NCI-H446 (cell line): ENCODE data around the gene CYB5B.

ENCODE experiments used
- DNase-seq, 2 experiments: peaks; one replicate each; lab custom pipeline; 2025; lab: John Stamatoyannopoulos, UW

The CYB5B gene

DNA sequence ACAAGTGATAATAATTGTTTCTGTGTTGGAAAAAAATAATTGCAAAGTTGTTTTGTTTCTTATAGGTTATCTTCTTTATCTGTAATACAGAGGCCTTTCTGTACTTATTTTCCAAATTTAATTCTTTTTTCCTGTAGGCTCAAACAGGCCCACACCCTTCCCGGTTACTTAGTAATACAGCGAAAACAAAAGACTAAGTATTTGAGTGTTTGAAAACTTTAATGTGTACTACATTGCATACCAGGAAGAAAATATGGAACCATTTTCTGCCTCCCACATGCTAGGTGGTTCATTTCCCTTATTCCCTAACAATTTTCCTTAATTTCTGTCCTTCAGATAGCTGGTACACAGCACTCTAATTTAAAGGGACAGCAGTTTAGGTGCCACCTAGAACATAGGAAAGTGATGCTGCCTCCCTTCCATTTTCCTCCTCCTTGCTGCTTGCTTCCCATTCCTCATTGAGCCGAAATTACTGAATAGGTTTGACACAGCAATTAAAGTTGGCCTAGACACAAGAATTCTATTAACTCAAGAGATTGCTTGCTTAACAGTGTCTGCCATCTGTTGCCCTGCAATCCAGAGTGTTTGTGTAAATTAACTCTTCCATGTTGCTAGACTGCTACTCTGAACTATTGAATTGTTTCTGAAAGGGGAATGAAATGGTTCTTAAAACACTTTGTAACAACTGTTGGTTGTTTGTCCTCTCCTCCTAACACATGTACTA lies 24.2 kb downstream of the CYB5B start:
- DNase-seq: peak; percentile 34 to 70

- DNase-seq: no peak
Measured at GRCh38 chr16:69451166-69451565, 26.7 kb downstream of the CYB5B start.

DNA sequence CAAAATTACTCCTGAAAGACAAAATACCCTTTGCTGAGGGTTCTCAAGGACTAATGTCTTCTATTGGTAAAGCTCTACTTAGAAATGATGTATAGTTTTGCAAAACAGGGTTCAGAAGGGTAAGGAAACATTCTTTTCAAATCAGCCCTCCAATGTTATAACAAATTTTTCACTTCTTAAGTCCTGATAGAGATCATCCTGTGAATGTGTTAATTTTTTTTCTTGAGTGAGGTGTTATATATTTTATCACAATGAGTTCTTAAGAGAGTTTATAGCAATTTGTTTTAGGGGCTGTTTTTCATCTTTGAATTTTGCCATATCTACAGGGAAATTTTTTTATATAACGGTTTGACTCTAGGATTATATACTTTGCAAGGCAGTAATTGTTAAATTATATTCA lies 29.5 kb downstream of the CYB5B start:
- no peak for DNase-seq

DNA sequence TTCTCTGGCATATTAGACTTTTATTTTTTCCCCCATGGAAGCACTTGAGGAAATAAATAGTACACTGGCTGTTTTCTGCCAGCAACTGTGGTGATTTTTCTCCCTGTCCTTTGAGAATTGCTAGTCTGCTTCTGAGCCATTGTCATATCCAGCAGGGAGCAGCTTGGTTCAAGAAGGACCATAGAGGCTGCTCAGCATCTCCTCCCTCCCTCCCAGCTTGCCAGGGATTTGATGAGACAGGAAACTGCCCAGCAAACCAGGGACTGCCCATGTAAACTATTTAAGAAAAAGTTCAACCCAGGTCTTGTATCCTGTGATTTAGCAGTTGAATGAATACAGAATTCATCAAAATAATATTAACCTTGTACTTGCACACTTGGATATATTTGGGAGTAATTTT lies 39.5 kb downstream of the CYB5B start:
- DNase-seq: no peak

GRCh38 chr16:69465083-69465721 lies 40.8 kb downstream of the CYB5B start:
- DNase-seq: no peak

GRCh38 chr16:69465881-69466280 lies 41.5 kb downstream of the CYB5B start:
- no peak for DNase-seq

GRCh38 chr16:69466547-69466946 lies 42.1 kb downstream of the CYB5B start:
- DNase-seq: no peak

GRCh38 chr16:69467080-69467479 lies 42.7 kb downstream of the CYB5B start:
- no peak for DNase-seq

- no peak for DNase-seq
Measured at GRCh38 chr16:69467531-69468204, 43.2 kb downstream of the CYB5B start.

- no peak for DNase-seq
Measured at GRCh38 chr16:69469807-69470561, 45.6 kb downstream of the CYB5B start.

GRCh38 chr16:69471121-69471520 lies 46.7 kb downstream of the CYB5B start:
- no peak for DNase-seq

- no peak for DNase-seq
Measured at GRCh38 chr16:69474408-69474807, 50.0 kb downstream of the CYB5B start.

DNA sequence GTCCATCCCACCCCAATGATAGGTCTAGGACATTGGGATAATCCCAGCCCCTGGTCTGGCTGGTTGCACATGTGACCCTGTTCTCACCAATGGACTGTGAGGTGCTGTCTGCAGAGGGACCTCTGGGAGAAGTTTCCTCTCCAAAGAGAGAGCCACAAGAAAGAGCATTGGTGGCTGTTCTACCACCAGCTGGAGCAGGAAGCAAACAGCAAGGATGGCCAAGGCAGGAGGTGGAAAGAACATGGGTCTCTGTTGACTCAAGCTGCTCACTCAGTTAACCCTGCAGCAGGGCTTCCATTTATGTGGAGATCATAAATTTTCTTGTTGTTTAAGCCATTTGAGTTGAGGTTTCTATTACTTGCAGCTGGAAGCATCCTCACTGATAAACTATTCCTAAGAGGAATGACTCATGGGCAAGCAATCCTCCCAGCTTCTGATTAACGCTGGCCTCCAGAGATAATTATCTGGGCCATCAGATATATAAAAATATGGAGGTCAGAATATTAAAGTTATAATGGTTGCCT lies 52.6 kb downstream of the CYB5B start:
- DNase-seq: peak in 1 of 2 experiments; percentile 10

GRCh38 chr16:69477546-69477945 lies 53.1 kb downstream of the CYB5B start:
- DNase-seq: no peak

GRCh38 chr16:69478685-69479084 lies 54.3 kb downstream of the CYB5B start:
- no peak for DNase-seq

- DNase-seq: no peak
Measured at GRCh38 chr16:69479775-69480174, 55.4 kb downstream of the CYB5B start.

- DNase-seq: peak; percentile 54 to 85
Measured at GRCh38 chr16:69481901-69482341, 57.5 kb downstream of the CYB5B start.

DNA sequence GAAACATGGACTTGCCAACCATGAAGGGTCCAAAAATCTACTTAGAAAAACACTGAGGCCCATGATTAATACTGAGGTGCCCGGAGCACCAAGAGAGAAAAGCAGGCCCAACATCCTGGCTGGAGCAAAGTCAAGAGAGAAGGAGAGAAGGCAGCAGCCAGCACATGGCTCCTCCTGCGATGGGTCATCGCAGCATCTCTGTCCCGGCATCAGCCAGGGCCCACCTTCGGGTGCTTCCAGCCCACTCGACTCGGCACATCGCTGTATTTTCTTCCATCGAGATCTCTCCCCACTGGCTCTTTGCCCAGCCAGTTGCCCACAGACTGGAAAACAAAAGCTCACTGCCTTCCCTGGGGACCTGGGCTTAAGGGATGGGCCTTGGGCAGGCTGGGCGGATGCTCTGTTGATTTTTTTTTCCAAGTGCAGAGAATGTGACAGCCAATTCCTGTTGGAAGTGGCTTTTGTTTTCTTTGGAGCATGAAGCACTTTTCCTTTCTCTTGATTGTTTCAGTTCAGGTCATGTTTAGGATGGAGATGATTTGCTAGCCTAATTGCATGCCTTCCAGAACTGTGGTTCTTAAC lies 58.1 kb downstream of the CYB5B start:
- peak; percentile 67 to 91 for DNase-seq

DNA sequence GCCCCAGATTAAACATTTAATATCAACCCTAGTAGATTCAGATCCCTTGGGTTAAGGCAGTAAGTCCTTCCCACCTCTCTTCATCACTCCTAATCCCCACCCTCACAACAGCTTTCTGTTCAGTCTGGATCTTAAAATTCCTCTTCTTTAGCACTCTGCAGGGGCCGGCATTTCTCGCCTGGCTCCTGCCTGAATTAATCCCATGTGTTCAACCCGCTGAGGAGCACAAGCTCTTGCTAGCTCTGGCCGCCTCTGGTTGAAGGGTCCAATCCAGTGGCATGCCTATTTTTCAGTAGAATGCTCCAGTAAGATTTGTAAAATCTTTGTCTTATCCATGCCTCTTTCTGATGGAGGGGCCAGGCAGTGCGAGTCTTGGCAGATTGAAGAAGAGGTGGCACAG lies 59.2 kb downstream of the CYB5B start:
- DNase-seq: no peak

DNA sequence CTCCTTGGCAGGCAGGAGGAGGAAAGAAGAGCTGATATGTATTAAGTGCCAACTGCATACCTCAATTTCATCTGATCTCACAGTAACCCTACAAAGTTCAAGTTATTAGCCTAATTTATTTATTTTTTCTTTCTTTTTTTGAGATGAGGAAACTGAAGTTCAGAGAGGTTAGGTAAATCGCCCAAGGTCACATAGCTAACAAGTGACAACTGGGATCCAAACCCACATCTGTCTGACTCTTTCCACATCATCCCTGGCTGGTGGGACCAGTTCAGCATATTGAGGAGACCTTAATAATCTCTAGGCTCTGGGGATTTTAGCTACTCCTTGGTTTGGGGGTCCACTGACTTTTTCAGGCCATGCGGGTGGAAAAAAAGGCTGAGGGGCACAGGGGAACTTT lies 60.9 kb downstream of the CYB5B start:
- DNase-seq: no peak

- DNase-seq: no peak
Measured at GRCh38 chr16:69485816-69486215, 61.4 kb downstream of the CYB5B start.

DNA sequence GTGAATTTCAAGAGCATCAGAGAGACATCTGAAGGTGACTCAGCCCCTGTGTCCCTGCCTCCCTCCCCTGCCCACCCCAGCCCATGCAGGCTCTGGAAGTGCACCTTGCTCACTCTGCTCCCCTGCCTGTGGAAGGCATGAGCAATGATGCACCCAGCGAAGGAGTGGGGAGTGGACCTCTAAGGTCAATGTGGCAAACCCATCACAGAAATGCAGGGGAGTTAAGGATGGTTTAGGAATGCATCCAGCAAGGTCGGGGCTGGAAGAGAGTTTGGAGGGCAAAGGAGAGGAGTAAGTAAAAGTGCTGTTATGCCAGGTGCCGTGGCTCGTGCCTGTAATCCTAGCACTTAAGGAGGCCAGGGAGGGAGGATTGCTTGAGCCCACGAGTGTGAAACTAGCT lies 61.9 kb downstream of the CYB5B start:
- DNase-seq: no peak
